ENCODE results near the gene BRF1. TPM values are rescaled to one million over a fixed set of nuclear protein-coding genes. Genes with fewer than 3 reads are reported as not detected.

Gene BRF1
- total and polyA plus RNA-seq, 2 donors from 2014 or later, result 19.3 to 34.1 TPM

GRCh38 chr14:105187935-105188524 lies 112.8 kb downstream of the BRF1 start:
- no peak overlapping the region for H3K4me3 ChIP-seq (ENCODE audit: low read length in 3 of 3)
- DNase-seq, result no peak
- TF ChIP-seq CTCF (IDR thresholded peaks at IDR 0.05; ENCODE audit: borderline replicate concordance, extremely low read depth, insufficient read depth), result no peak
- intact Hi-C loops (cut with DNase I), result no loop called here
- H3K9me3 ChIP-seq (ENCODE audit: control insufficient read depth in 2 of 3, insufficient read depth in 1 of 3, low read length in 3 of 3), result no peaks in the 10 kb centered on the region
- H3K27ac ChIP-seq (ENCODE audit: low read depth in 2 of 2, low read length in 2 of 2), result no peak overlapping the region
- no peaks in the 10 kb centered on the region for H3K36me3 ChIP-seq (ENCODE audit: control insufficient read depth in 2 of 3, insufficient read depth in 3 of 3, low read length in 3 of 3)
- FAIRE-seq, result no peak
- H3K4me1 ChIP-seq (ENCODE audit: control insufficient read depth in 2 of 3, insufficient read depth in 2 of 3, low read depth in 1 of 3, low read length in 3 of 3), result no peaks in the 10 kb centered on the region
- H3K27me3 ChIP-seq (ENCODE audit: control insufficient read depth, insufficient read depth, low read length), result no peaks in the 10 kb centered on the region
- H3K9ac ChIP-seq (ENCODE audit: low read length in 3 of 3), result no peak overlapping the region

GRCh38 chr14:105187116-105187515 lies 113.7 kb downstream of the BRF1 start:
- intact Hi-C loops (cut with DNase I), result no loop called here
- FAIRE-seq, result no peak
- H3K9me3 ChIP-seq (ENCODE audit: control insufficient read depth in 2 of 3, insufficient read depth in 1 of 3, low read length in 3 of 3), result no peaks in the 10 kb centered on the region

GRCh38 chr14:105185973-105186372 lies 114.8 kb downstream of the BRF1 start:
- FAIRE-seq, result no peak

More at GRCh38 chr14:105187116-105187515, 113.7 kb downstream of the BRF1 start:
- no peak for DNase-seq
- Histone ChIP-seq H3K4me3 (ENCODE audit: low read length in 3 of 3) (no peak overlapping the region), H3K27me3 (ENCODE audit: control insufficient read depth, insufficient read depth, low read length) (no peaks in the 10 kb centered on the region), H3K27ac (ENCODE audit: low read depth in 2 of 2, low read length in 2 of 2) (no peak overlapping the region), H3K36me3 (ENCODE audit: control insufficient read depth in 2 of 3, insufficient read depth in 3 of 3, low read length in 3 of 3) (no peaks in the 10 kb centered on the region), H3K4me1 (ENCODE audit: control insufficient read depth in 2 of 3, insufficient read depth in 2 of 3, low read depth in 1 of 3, low read length in 3 of 3) (no peaks in the 10 kb centered on the region), H3K9ac (ENCODE audit: low read length in 3 of 3) (no peak overlapping the region)
- TF ChIP-seq CTCF (IDR thresholded peaks at IDR 0.05; ENCODE audit: borderline replicate concordance, extremely low read depth, insufficient read depth), result no peak

More at GRCh38 chr14:105185973-105186372, 114.8 kb downstream of the BRF1 start:
- H3K27ac ChIP-seq (ENCODE audit: low read depth in 2 of 2, low read length in 2 of 2), result no peak overlapping the region
- H3K4me3 ChIP-seq (ENCODE audit: low read length in 3 of 3), result no peak overlapping the region
- H3K9me3 ChIP-seq (ENCODE audit: control insufficient read depth in 2 of 3, insufficient read depth in 1 of 3, low read length in 3 of 3), result no peaks in the 10 kb centered on the region
- H3K27me3 ChIP-seq (ENCODE audit: control insufficient read depth, insufficient read depth, low read length), result no peaks in the 10 kb centered on the region
- no peak overlapping the region for H3K9ac ChIP-seq (ENCODE audit: low read length in 3 of 3)
- no peak for TF ChIP-seq CTCF (IDR thresholded peaks at IDR 0.05; ENCODE audit: borderline replicate concordance, extremely low read depth, insufficient read depth)
- H3K36me3 ChIP-seq (ENCODE audit: control insufficient read depth in 2 of 3, insufficient read depth in 3 of 3, low read length in 3 of 3), result no peaks in the 10 kb centered on the region
- DNase-seq, result no peak
- H3K4me1 ChIP-seq (ENCODE audit: control insufficient read depth in 2 of 3, insufficient read depth in 2 of 3, low read depth in 1 of 3, low read length in 3 of 3), result peaks cover 0 to 3% (median 0%) of the 10 kb centered on the region in 3 donors
- intact Hi-C loops (cut with DNase I), result no loop called here

Measured in kidney (tissue), 14 donors.